NCI-H2029 (cell line): Measurements from ENCODE around the gene CYP19A1.

Experiments
- DNase-seq: peaks from one replicate; lab custom pipeline; 2025; lab: John Stamatoyannopoulos, UW

CYP19A1 gene

GRCh38 chr15:51359981-51360380 lies 21.6 kb upstream of the CYP19A1 start:
- DNase-seq = no peak

GRCh38 chr15:51356983-51357382 lies 18.6 kb upstream of the CYP19A1 start:
- no peak for DNase-seq

GRCh38 chr15:51356147-51356546 lies 17.8 kb upstream of the CYP19A1 start:
- no peak for DNase-seq

GRCh38 chr15:51355096-51355495 lies 16.7 kb upstream of the CYP19A1 start:
- no peak for DNase-seq

DNA sequence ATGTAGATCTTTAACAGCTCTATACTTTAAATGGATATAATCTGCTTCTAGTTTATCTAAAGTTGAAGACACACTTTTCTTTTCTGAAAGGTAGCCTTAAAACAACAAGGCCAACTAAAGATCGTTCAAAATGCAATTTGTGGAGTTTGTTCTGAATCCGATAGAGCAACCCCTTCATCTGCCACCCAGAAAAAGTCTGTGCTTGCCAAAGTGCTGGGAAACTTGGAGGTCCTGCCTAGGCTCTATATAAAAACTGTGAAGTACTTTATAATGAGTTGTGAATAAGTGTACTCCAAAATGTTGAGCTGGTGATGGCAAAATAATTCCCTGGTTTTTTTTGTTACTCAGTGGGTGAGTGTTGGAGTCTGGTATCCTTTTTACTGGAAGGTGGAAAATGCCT lies 15.6 kb upstream of the CYP19A1 start:
- no peak for DNase-seq

- no peak for DNase-seq
Measured at GRCh38 chr15:51350723-51351122, 12.3 kb upstream of the CYP19A1 start.

DNA sequence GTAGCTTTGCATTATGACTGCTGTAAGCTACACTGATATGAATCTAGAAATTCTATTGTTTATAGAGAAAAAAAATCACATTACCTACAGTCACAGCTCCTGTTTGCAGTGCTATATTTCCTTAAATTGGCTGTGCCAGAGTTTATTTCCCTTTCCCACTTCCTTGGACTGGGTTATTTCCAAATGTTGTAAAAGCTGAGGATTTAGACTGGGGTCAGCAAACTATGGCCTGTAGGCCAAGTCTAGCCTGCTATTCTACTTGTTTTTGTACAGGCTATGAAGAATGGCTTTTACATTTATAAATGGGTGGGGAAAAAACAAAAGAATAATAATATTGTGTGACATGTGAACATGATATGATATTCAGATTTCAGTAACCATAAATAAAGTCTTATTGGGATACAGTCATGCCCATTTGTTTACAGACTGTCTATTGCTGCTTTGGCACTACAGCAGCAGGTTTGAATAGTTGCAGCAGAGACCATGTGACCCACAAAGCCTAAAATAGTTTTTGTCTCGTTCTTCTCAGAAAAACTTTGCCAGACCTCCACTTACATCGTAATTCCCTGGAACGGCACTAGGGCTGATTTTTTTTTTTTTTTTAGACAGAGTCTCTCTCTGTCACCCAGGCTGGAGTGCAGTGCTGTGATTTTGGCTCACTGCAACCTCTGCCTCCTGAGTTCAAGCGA lies 10.9 kb upstream of the CYP19A1 start:
- no peak for DNase-seq

DNA sequence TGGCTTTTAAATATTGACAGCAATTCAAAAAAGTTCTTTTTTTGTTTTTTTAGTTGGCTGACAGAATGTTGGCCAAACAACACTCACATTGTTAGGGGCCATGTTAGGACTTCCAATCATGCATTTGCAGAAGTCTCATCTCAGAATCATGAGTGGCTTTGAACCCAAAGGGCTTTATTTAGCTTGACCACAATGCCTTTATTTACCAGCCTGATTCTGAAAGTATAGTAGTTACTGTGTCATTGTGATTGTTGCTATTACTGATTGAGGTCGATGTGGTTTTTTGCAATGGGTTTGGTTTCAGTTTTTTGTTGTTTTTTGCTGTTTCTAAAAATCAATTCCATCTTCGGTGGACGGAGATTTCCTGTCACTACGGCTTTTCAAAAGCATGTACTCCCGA lies 10.3 kb upstream of the CYP19A1 start:
- no peak for DNase-seq

DNA sequence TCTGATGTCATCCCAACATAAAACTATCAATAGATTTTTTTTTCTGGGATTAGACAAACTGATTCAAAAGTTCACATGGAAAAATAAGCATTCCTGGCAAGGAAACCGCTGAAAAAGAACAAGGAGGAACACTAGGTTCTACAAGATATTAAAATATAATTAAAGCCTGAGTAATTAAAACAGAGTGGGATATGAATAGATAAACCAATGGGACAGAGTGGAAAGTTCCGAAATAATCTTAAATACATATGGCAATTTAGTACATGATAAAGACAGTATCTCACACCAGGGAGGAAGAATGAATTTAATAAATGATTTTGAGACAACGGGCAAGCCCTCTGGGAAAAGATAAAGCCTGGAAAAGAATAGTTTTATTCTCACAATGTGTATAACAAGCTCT lies 7.7 kb upstream of the CYP19A1 start:
- no peak for DNase-seq

DNA sequence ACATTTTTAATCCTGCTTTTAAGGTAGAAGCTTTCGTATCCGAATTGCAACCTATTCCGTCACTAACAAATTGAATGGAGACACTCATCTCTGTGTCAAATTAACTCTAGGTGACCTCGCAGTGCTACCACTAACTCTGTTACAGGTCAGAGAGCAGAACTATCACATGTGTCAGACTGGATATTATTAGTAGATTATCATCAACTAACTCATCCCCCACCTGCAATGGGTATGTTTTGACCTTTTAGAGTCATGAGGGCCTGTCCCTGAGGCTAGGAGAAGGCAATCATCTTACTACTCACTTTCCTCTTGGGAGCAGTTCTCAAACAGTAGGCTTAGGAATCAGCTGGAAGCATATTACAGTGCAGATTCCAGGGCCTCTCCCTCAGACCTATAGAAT lies 5.1 kb upstream of the CYP19A1 start:
- DNase-seq = no peak

DNA sequence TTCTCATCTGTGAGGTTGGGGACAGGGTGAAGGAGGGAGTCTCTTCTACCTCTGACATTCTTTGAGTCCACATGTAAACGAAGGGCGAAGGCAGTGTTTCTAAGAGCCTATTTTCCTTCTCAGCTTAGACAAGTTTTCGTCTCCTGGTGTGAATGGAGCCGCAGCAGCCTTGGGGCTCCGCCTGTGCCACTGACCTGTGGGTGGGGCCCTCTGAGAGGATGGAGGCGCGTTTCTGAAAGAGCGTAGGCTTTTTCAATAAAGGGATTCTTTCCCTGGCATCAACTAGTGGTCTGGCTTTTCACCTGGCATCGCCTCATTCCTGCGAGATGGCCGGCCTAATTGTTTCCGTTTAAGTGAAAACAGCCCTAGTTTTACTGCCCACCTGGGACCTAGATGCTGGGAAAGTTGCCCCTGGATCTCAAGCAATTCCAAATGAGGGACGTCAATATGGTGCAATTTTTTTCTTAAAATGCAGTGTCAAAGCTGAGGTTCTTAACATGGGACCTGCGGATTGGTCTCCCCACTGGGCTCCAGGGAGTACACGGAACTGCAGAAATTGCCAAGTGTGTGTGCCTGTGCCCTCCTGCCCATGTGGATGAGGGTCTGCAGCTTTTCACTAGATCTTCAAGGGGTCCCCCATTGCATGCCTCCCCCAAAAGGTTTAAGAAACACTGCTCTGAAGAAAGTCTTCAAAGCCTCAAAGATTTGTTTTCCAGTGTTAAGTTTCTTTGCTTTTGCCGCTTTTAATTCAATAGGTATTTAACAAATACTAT lies 4.0 kb upstream of the CYP19A1 start:
- no peak for DNase-seq

DNA sequence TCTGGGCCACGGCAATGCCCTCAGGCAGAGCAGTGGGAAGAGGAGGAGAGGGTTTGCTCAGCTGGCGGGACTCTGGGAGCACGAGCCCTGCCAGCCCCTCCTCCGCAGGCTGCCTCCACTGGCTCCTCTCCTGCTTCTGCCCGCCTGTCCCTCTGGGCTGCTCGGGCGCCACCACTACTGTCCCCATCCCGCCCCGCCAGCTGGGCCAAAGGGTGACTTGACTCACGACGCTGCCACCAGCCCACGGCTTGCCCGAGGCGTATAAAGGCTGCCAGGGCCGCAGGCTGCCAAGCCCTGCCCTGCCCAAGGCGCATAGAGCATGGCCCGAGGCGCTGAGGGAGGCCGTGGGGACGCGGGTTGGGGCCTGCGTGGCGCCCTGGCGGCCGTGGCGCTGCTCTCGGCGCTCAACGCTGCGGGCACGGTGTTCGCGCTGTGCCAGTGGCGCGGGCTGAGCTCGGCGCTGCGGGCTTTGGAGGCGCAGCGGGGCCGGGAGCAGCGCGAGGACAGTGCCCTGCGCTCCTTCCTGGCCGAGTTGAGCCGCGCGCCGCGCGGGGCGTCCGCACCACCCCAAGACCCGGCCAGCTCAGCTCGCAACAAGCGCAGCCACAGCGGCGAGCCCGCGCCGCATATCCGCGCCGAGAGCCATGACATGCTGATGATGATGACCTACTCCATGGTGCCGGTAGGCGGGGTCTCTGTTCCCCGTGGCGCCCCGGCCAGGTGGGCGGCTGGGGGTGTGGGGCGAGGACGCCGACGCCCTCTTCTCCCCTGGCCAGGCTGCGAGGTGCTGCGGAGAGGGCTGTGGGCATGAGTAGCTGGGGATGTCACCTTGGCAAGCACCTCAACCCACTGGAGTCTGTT lies 3.2 kb upstream of the CYP19A1 start, which contains the start of gene GLDN:
Gene GLDN, plus strand, starts transcription at position 290 of the 861 bp plus-strand sequence. Its CDS starts 30 bp downstream, at position 320.
- DNase-seq = peak; percentile 2

- DNase-seq = no peak
Measured at GRCh38 chr15:51335538-51336410, 2.6 kb downstream of the CYP19A1 start.

GRCh38 chr15:51335087-51335486 lies 3.3 kb downstream of the CYP19A1 start:
- no peak for DNase-seq

- peak; percentile 17 for DNase-seq
Measured at GRCh38 chr15:51334011-51334451, 4.4 kb downstream of the CYP19A1 start.

- DNase-seq = no peak
Measured at GRCh38 chr15:51333571-51333970, 4.8 kb downstream of the CYP19A1 start.

DNA sequence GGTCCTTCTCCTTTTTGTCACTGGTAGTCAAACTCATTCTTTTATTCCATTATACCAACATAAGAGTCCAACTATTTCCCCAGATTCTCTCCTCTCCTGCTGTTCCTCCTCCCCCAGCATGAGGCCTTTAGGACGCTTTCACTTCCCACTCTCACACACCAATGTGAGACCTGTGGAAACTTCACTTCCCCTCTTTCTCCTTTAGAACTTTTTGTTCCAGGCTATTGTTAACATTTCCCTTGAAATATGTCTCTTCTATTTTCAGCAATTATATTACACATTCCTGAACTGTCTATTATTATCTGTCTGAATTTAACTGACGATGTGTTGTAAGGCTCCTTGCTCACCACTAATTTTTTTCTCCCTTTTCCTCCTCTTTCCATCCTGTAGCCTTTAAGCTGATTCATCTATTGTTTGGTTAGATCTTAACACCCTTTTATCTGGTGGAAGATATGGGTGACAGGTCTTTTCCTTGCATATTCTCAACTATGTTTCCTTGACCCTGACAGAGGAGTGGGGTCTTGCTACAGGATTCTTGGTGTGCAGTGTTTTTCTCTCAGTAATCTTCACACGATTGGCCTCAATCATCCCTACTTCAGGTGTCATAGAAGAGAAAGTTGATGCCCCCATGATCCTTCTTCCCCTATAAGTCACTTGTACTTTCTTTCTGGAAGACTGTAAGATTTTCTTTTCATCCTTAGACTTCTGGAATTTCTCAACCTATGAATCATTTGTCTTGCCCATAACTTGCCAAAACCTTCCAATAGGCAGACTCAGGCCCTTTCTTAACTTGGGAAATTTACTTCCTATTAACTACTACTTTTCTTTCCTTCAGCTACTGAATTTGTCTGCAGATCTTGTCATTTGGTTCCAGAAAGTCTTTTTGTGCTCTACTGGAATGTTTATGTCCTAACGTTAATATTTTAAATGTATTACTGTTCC lies 5.9 kb downstream of the CYP19A1 start:
- no peak for DNase-seq

DNA sequence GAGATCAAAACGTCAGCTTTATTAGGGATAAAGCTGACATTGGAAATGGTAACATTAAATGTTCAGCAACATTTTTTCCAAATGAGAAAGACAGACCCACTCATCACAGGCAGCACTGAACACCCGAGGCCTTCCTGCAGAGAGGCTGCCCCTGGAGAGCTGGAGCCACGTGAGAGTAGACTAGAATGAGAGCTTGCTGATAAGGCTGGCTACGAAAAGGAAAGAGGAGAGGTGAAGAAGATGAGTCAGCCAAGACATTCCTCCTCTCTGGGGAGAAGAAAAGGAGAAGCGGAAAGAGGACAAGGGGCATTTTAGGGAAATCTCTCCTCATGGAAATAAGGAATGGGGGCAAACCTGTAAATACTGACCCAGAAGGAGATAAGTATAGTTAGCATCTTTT lies 7.3 kb downstream of the CYP19A1 start:
- DNase-seq = no peak

GRCh38 chr15:51328926-51329325 lies 9.5 kb downstream of the CYP19A1 start:
- no peak for DNase-seq

DNA sequence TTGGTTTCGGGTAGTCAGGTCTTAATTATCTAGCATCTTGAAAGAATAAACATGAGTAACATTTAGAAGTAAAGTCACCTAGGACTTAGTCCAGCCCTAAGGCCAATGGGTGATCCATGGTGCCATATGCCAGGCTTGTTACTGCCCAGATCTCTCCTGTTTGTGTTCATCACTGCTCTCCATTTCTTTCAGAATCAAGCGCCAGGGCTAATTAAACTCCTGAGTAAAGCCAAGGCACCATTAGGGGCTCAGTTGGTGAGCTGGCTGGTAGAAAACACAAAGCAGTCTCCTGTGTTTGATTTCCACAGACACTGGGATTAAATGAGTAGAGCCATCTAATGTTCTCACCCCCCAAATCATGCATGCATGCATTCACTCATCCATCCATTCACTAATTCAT lies 11.3 kb downstream of the CYP19A1 start:
- DNase-seq = no peak
